GM12878 (cell line): ENCODE data around the gene C2CD5. TPM values are rescaled to one million over a fixed set of nuclear protein-coding genes. Genes with fewer than 3 reads are reported as not detected.

ENCODE experiments used
- ATAC-seq: fragments of 200-7000 bp; cut with Tn5 transposase; 3 replicates; pipeline ENCODE4 v1.9.1; 2020; ENCODE audit warnings: mild to moderate bottlenecking, moderate library complexity
- BruUV-seq: library from RNA; stranded (reverse); fragments of 400-500 nt; replicated peaks from 2 replicates; lab custom pipeline; 2021; lab: Mats Ljungman, UMichigan
- CTCF ChIA-PET: fragments of 300-600 bp; sonication (Branson Sonifier 250); formaldehyde crosslinking; extraction: SDS; loops from one replicate; lab custom pipeline; 2021; ENCODE audit warnings: inconsistent platforms; lab: Yijun Ruan, JAX
- POLR2A ChIA-PET: fragments of 350-600 bp; formaldehyde crosslinking; extraction: SDS; loops from one replicate; lab custom pipeline; 2021; ENCODE audit warnings: inconsistent platforms; lab: Charles Lee
- RAD21 ChIA-PET: fragments of 300-600 bp; sonication (Branson Sonifier 250); formaldehyde crosslinking; loops from one replicate; lab custom pipeline; 2023; ENCODE audit warnings: antibody characterized with exemption; ENCODE audit not compliant: unreplicated experiment; lab: Charles Lee
- SMC1A ChIA-PET: fragments of 300-600 bp; sonication (Branson Sonifier 250); formaldehyde crosslinking; loops from one replicate; lab custom pipeline; 2023; ENCODE audit not compliant: unreplicated experiment, uncharacterized antibody; lab: Charles Lee
- DNase-seq: peaks from one replicate; pipeline ENCODE4 v3.0.0-alpha.2; 2011; ENCODE audit warnings: low read depth, low spot score
- FAIRE-seq: peaks from 3 replicates; lab custom pipeline; 2011; peaks lifted over from hg19 to GRCh38; lab: Jason Lieb, UNC
- H2AFZ ChIP-seq: 2 replicates; pipeline ENCODE4 v1.6.0; 2011; ENCODE audit warnings: low read depth, low read length, control low read depth; ENCODE audit not compliant: control insufficient read depth
- H3K27ac ChIP-seq: 2 replicates; pipeline ENCODE4 v1.5.1; 2011; ENCODE audit warnings: control low read depth; ENCODE audit not compliant: control insufficient read depth, insufficient read depth
- H3K27me3 ChIP-seq, 2 experiments: replicated peaks in 1 of 2; 2 replicates each; pipeline versions ENCODE4 v1.6.0 to v1.6.1; 2011; ENCODE audit warnings: low read length in 1 of 2; ENCODE audit not compliant: control insufficient read depth in 2 of 2, insufficient read depth in 2 of 2
- H3K36me3 ChIP-seq, 2 experiments: 2 replicates each; pipeline ENCODE4 v1.5.1; 2011; ENCODE audit warnings: low read length in 1 of 2; ENCODE audit not compliant: control insufficient read depth in 2 of 2, insufficient read depth in 2 of 2
- H3K4me1 ChIP-seq: 2 replicates; pipeline ENCODE4 v1.6.1; 2011; ENCODE audit warnings: mild to moderate bottlenecking, low read length, moderate library complexity, mixed read lengths; ENCODE audit not compliant: control insufficient read depth, insufficient read depth
- H3K4me2 ChIP-seq: 2 replicates; pipeline ENCODE4 v1.6.0; 2011; ENCODE audit warnings: control low read depth; ENCODE audit not compliant: control insufficient read depth, insufficient read depth
- H3K4me3 ChIP-seq: fragments of 200-600 bp; sonication (generic); 2 replicates; pipeline ENCODE4 v1.5.1; 2016
- H3K79me2 ChIP-seq: 2 replicates; pipeline ENCODE4 v1.6.0; 2011; ENCODE audit warnings: low read length; ENCODE audit not compliant: control insufficient read depth, insufficient read depth
- H3K9ac ChIP-seq: 2 replicates; pipeline ENCODE4 v1.8.0; 2011; ENCODE audit warnings: low read length, control low read depth, mixed read lengths; ENCODE audit not compliant: control insufficient read depth, insufficient read depth
- H3K9me3 ChIP-seq: replicated peaks from 3 replicates; pipeline ENCODE4 v1.5.1; 2011; ENCODE audit warnings: mild to moderate bottlenecking, low read length; ENCODE audit not compliant: control insufficient read depth, insufficient read depth
- H4K20me1 ChIP-seq: 2 replicates; pipeline ENCODE4 v1.6.0; 2011; ENCODE audit not compliant: control insufficient read depth, insufficient read depth
- ATF7 ChIP-seq: fragments of 450-650 bp; IDR thresholded peaks from 2 replicates; pipeline ENCODE4 v1.6.1; 2016; ENCODE audit warnings: low read depth, mild to moderate bottlenecking
- BCL11A ChIP-seq: IDR thresholded peaks from 2 replicates; pipeline ENCODE4 v1.6.1; 2011; ENCODE audit warnings: low read depth, low read length
- BHLHE40 ChIP-seq, 2 experiments: fragments of 450-650 bp in 1 of 2; IDR thresholded peaks; 2 replicates each; pipeline ENCODE4 v1.6.1; 2011 to 2017; ENCODE audit warnings: low read depth in 2 of 2, borderline replicate concordance in 1 of 2, improper control_type of control experiment in 1 of 2, low read length in 1 of 2, mild to moderate bottlenecking in 1 of 2
- EP300 ChIP-seq, 2 experiments: fragments of 150-350 bp in 1 of 2; IDR thresholded peaks; 2 replicates each; pipeline ENCODE4 v1.6.1; 2011 to 2012; ENCODE audit warnings: low read depth in 2 of 2, low read length in 2 of 2, borderline replicate concordance in 1 of 2, improper control_type of control experiment in 1 of 2, inconsistent platforms in 1 of 2; ENCODE audit not compliant: control insufficient read depth in 1 of 2
- FOS ChIP-seq: IDR thresholded peaks from 3 replicates; pipeline ENCODE4 v1.6.1; 2011; ENCODE audit warnings: borderline replicate concordance; ENCODE audit not compliant: insufficient read length; ENCODE audit errors: extremely low read depth
- MXI1 ChIP-seq: fragments of 150-350 bp; IDR thresholded peaks from 2 replicates; pipeline ENCODE4 v1.6.1; 2011; ENCODE audit warnings: low read depth, mild to moderate bottlenecking, inconsistent platforms, low read length, improper control_type of control experiment
- SIN3A ChIP-seq: IDR thresholded peaks from 2 replicates; pipeline ENCODE4 v1.6.1; 2012; ENCODE audit warnings: low read depth, low read length, improper control_type of control experiment
- SMAD1 ChIP-seq: fragments of 450-650 bp; IDR thresholded peaks from 2 replicates; pipeline ENCODE4 v1.6.1; 2018; ENCODE audit warnings: mild to moderate bottlenecking, low read depth; ENCODE audit not compliant: partially characterized antibody
- TCF12 ChIP-seq: IDR thresholded peaks from 2 replicates; pipeline ENCODE4 v1.6.1; 2011; ENCODE audit warnings: low read depth, mild to moderate bottlenecking, low read length
- YBX1 ChIP-seq: fragments of 450-650 bp; IDR thresholded peaks from 2 replicates; pipeline ENCODE4 v1.6.1; 2016; ENCODE audit warnings: antibody characterized with exemption
- WGBS: methylation state at CpG from one replicate; pipeline ENCODE4 v1.1.6; 2016; ENCODE audit warnings: low lambda C conversion rate; ENCODE audit not compliant: insufficient replicate concordance, insufficient coverage; ENCODE audit errors: missing lambda C conversion rate; 5-methylcytosine and 5-hydroxymethylcytosine counted together
- in situ Hi-C: fragments of 300-500 bp; cut with MboI; formaldehyde crosslinking; loops from 9 replicates; pipeline ENCODE4 v1.14.3; 2018; ENCODE audit warnings: mixed read lengths
- intact Hi-C: fragments of 100-400 bp; cut with micrococcal nuclease; formaldehyde crosslinking; loops from one replicate; pipeline ENCODE4 v1.14.2; 2022; ENCODE audit not compliant: unreplicated experiment
- polyA plus RNA-seq, 11 experiments: library from polyadenylated mRNA; depleted of rRNA in 4 of 11; unstranded in 6 of 11; stranded (reverse) in 5 of 11; fragments of >200 nt; fragmentation: Nextera tagmentation in 4 of 11; fragmentation: Illumina TruSeq in 1 of 11; extraction: Ambion mirVana in 4 of 11; extraction: Trizol in 1 of 11; gene quantifications; 1 replicate in 1 of 11; 2 replicates in 10 of 11; pipeline versions ENCODE4 v1.2.1 to v1.2.3, GENCODE V29; 2011 to 2016; ENCODE audit warnings: inconsistent platforms in 2 of 11, missing spikeins in 2 of 11, low read depth in 1 of 11
- total RNA-seq, 4 experiments: library from RNA; depleted of rRNA in 3 of 4; stranded (reverse); fragments of >200 nt in 3 of 4; fragmentation: Illumina TruSeq in 1 of 4; extraction: Trizol in 1 of 4; gene quantifications; 2 replicates each; pipeline versions ENCODE4 v1.2.1 to v1.2.3, GENCODE V29; 2013 to 2021
- TF ChIP-seq, protein P1 (sequence below): fragments of 150-350 bp; IDR thresholded peaks from 2 replicates; pipeline ENCODE4 v1.6.1; 2016; ENCODE audit warnings: low read depth, low read length
- TF ChIP-seq, protein P2 (sequence below): fragments of 450-650 bp; IDR thresholded peaks from 2 replicates; pipeline ENCODE4 v1.6.1; 2017; ENCODE audit warnings: borderline replicate concordance
- TF ChIP-seq, protein P3 (sequence below): fragments of 450-650 bp; IDR thresholded peaks from 2 replicates; pipeline ENCODE4 v1.6.1; 2016; ENCODE audit warnings: mild to moderate bottlenecking
- TF ChIP-seq, protein P4 (sequence below): fragments of 450-650 bp; IDR thresholded peaks from 2 replicates; pipeline ENCODE4 v1.6.1; 2016; ENCODE audit warnings: mild to moderate bottlenecking

C2CD5 gene
- total and polyA plus RNA-seq, 10 of the 15 experiments (the other 5 are each of a cell fraction or from before 2014, with no cell fraction given), result 7.7 to 55.0 (median 27.0) TPM

DNA sequence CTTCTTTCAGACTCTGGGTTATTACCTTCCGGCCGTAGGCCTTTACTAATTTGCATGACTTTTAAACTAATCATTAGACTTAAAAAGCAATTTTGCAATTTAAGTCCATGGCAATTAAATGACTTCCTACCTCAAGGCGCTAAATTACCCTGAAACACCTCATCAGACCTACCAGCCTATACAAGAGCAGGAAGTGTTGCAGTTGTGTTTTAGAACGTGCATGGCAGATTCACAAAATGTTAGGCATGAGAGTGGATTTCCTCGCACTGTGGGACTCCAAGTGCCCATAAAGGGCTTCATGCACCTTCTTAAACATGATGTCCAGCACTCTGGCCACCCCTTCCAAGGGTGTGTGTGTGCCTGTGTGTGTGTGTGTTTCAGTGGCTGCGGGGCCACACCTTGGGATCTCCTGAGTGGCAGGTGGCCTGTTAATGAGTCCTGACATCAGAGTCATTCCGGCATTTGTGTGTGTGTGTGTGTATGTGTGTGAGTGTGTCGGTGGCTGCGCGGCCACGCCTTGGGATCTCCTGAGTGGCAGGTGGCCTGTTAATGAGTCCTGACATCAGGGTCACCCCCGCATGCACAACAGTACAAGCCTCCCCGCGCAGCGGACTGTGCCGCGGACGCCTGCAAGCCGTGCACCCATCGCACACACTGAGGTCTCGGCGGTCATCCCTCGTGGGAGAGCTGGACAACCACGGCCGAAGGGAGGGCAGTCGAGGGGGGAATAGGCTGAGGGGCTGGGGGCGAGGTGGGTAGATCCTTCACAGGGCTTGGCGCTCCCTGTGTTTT, 900 bp downstream of the C2CD5 start:
- no peaks in the 10 kb centered on the region for H3K27me3 ChIP-seq
- H3K4me2 ChIP-seq, result peak overlapping the region; percentile 82
- ATAC-seq, result peak; percentile 72
- SMC1A ChIA-PET, result no interaction called here
- intact Hi-C loops, result loop anchor here (1.0 to 10.0 kb wide), 3 partner anchors 81 to 139 kb away; partner anchors contain the start of gene ETNK1
- no peaks in the 10 kb centered on the region for H3K9me3 ChIP-seq
- H3K4me1 ChIP-seq, result peaks cover 7% of the 10 kb centered on the region
- H3K4me3 ChIP-seq, result peak overlapping the region; percentile 69
- in situ Hi-C loops, result loop anchor here (5.0 kb wide), 1 partner anchor 84 kb away; the partner anchor contains the start of gene ETNK1
- no TSS peak for BruUV-seq
- H3K36me3 ChIP-seq, result no peaks in the 10 kb centered on the region
- H3K9ac ChIP-seq, result peak overlapping the region; percentile 74
- H4K20me1 ChIP-seq, result no peaks in the 10 kb centered on the region
- peaks cover 17% of the 10 kb centered on the region for H3K79me2 ChIP-seq
- DNase-seq, result peak; percentile 48
- peak overlapping the region; percentile 89 for H2AFZ ChIP-seq
- RAD21 ChIA-PET, result interaction anchor here (1.4 kb wide), 1 partner anchor 14 kb away, joined by 5 read pairs; no protein-coding TSS in a partner anchor
- WGBS, result 1% methylated on average over 28 of the region's 28 CpGs
- POLR2A ChIA-PET, result interaction anchor here (0.6 to 1.4 kb wide), 4 partner anchors 10 to 844 kb away, joined by 3 to 4 read pairs (median 3); no protein-coding TSS in a partner anchor
- CTCF ChIA-PET, result interaction anchor here (1.7 to 2.1 kb wide), 2 partner anchors 10 to 15 kb away, joined by 5 to 22 read pairs; no protein-coding TSS in a partner anchor
- peak; percentile 38 for FAIRE-seq
- peak overlapping the region; percentile 84 for H3K27ac ChIP-seq
- TF ChIP-seq, protein P1, sequence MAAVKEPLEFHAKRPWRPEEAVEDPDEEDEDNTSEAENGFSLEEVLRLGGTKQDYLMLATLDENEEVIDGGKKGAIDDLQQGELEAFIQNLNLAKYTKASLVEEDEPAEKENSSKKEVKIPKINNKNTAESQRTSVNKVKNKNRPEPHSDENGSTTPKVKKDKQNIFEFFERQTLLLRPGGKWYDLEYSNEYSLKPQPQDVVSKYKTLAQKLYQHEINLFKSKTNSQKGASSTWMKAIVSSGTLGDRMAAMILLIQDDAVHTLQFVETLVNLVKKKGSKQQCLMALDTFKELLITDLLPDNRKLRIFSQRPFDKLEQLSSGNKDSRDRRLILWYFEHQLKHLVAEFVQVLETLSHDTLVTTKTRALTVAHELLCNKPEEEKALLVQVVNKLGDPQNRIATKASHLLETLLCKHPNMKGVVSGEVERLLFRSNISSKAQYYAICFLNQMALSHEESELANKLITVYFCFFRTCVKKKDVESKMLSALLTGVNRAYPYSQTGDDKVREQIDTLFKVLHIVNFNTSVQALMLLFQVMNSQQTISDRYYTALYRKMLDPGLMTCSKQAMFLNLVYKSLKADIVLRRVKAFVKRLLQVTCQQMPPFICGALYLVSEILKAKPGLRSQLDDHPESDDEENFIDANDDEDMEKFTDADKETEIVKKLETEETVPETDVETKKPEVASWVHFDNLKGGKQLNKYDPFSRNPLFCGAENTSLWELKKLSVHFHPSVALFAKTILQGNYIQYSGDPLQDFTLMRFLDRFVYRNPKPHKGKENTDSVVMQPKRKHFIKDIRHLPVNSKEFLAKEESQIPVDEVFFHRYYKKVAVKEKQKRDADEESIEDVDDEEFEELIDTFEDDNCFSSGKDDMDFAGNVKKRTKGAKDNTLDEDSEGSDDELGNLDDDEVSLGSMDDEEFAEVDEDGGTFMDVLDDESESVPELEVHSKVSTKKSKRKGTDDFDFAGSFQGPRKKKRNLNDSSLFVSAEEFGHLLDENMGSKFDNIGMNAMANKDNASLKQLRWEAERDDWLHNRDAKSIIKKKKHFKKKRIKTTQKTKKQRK, result no peak
- 0 out of 2 replicates have a peak, but pooled peaks have one; percentile 32 for TF ChIP-seq TCF12
- TF ChIP-seq BCL11A, result peak; percentile 9; the same call in 1 of the 2 replicates
- TF ChIP-seq, protein P2, sequence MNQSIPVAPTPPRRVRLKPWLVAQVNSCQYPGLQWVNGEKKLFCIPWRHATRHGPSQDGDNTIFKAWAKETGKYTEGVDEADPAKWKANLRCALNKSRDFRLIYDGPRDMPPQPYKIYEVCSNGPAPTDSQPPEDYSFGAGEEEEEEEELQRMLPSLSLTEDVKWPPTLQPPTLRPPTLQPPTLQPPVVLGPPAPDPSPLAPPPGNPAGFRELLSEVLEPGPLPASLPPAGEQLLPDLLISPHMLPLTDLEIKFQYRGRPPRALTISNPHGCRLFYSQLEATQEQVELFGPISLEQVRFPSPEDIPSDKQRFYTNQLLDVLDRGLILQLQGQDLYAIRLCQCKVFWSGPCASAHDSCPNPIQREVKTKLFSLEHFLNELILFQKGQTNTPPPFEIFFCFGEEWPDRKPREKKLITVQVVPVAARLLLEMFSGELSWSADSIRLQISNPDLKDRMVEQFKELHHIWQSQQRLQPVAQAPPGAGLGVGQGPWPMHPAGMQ, result no peak
- TF ChIP-seq BHLHE40 (IDR thresholded peaks at IDR 0.05; ENCODE audit: borderline replicate concordance in 1 of 2, low read depth in 2 of 2, low read length in 1 of 2), result peak in 1 of 2 experiments; percentile 74; a peak in 2 of 4 replicates
- TF ChIP-seq FOS, result no peak
- TF ChIP-seq SIN3A, result 0 out of 2 replicates have a peak, but pooled peaks have one; percentile 21
- TF ChIP-seq EP300 (IDR thresholded peaks at IDR 0.05; ENCODE audit: borderline replicate concordance in 1 of 2, control insufficient read depth in 1 of 2, low read depth in 2 of 2, low read length in 2 of 2), result peak in 1 of 2 experiments; percentile 47; a peak in 1 of 4 replicates
- TF ChIP-seq, protein P3, sequence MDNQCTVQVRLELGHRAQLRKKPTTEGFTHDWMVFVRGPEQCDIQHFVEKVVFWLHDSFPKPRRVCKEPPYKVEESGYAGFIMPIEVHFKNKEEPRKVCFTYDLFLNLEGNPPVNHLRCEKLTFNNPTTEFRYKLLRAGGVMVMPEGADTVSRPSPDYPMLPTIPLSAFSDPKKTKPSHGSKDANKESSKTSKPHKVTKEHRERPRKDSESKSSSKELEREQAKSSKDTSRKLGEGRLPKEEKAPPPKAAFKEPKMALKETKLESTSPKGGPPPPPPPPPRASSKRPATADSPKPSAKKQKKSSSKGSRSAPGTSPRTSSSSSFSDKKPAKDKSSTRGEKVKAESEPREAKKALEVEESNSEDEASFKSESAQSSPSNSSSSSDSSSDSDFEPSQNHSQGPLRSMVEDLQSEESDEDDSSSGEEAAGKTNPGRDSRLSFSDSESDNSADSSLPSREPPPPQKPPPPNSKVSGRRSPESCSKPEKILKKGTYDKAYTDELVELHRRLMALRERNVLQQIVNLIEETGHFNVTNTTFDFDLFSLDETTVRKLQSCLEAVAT, result peak; percentile 84
- TF ChIP-seq ATF7, result peak; percentile 86
- TF ChIP-seq, protein P4, sequence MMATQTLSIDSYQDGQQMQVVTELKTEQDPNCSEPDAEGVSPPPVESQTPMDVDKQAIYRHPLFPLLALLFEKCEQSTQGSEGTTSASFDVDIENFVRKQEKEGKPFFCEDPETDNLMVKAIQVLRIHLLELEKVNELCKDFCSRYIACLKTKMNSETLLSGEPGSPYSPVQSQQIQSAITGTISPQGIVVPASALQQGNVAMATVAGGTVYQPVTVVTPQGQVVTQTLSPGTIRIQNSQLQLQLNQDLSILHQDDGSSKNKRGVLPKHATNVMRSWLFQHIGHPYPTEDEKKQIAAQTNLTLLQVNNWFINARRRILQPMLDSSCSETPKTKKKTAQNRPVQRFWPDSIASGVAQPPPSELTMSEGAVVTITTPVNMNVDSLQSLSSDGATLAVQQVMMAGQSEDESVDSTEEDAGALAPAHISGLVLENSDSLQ, result peak; percentile 97
- TF ChIP-seq YBX1, result no peak
- no peak for TF ChIP-seq MXI1
- no peak for TF ChIP-seq SMAD1
